ENCODE data around the gene ZFYVE16.

DNA sequence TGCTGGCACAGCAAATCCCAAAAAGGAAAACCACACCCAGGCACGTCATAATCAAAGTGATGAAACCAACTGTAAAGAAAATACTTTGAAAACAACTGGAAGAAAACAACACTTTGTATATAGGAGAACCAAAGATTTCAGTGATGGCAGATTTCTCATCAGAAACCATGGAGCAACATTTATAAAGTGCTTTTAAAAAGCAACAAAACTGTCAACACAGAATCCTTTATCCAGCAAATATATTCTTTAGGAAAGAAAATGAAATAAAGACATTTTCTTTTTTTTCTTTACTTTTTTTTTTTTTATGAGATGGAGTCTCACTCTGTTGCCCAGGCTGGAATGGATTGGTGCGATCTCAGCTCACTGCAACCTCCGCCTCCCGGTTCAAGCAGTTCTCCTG, 74.7 kb downstream of the ZFYVE16 start:
- TF ChIP-seq EZH2 (IDR thresholded peaks at IDR 0.05; ENCODE audit: borderline replicate concordance, insufficient read depth, low read length, poor library complexity, severe bottlenecking) (no peak), EP300 (conservative IDR thresholded peaks at IDR 0.05; ENCODE audit: poor library complexity, severe bottlenecking) (no peak), MXI1 (conservative IDR thresholded peaks at IDR 0.05; ENCODE audit: poor library complexity, severe bottlenecking) (no peak), RAD21 (conservative IDR thresholded peaks at IDR 0.05) (no peak)
- TF ChIP-seq, protein P1, sequence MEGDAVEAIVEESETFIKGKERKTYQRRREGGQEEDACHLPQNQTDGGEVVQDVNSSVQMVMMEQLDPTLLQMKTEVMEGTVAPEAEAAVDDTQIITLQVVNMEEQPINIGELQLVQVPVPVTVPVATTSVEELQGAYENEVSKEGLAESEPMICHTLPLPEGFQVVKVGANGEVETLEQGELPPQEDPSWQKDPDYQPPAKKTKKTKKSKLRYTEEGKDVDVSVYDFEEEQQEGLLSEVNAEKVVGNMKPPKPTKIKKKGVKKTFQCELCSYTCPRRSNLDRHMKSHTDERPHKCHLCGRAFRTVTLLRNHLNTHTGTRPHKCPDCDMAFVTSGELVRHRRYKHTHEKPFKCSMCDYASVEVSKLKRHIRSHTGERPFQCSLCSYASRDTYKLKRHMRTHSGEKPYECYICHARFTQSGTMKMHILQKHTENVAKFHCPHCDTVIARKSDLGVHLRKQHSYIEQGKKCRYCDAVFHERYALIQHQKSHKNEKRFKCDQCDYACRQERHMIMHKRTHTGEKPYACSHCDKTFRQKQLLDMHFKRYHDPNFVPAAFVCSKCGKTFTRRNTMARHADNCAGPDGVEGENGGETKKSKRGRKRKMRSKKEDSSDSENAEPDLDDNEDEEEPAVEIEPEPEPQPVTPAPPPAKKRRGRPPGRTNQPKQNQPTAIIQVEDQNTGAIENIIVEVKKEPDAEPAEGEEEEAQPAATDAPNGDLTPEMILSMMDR (IDR thresholded peaks at IDR 0.05; ENCODE audit: poor library complexity, severe bottlenecking) = no peak
- TF ChIP-seq, protein P2, sequence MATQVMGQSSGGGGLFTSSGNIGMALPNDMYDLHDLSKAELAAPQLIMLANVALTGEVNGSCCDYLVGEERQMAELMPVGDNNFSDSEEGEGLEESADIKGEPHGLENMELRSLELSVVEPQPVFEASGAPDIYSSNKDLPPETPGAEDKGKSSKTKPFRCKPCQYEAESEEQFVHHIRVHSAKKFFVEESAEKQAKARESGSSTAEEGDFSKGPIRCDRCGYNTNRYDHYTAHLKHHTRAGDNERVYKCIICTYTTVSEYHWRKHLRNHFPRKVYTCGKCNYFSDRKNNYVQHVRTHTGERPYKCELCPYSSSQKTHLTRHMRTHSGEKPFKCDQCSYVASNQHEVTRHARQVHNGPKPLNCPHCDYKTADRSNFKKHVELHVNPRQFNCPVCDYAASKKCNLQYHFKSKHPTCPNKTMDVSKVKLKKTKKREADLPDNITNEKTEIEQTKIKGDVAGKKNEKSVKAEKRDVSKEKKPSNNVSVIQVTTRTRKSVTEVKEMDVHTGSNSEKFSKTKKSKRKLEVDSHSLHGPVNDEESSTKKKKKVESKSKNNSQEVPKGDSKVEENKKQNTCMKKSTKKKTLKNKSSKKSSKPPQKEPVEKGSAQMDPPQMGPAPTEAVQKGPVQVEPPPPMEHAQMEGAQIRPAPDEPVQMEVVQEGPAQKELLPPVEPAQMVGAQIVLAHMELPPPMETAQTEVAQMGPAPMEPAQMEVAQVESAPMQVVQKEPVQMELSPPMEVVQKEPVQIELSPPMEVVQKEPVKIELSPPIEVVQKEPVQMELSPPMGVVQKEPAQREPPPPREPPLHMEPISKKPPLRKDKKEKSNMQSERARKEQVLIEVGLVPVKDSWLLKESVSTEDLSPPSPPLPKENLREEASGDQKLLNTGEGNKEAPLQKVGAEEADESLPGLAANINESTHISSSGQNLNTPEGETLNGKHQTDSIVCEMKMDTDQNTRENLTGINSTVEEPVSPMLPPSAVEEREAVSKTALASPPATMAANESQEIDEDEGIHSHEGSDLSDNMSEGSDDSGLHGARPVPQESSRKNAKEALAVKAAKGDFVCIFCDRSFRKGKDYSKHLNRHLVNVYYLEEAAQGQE (IDR thresholded peaks at IDR 0.05; ENCODE audit: borderline replicate concordance) = no peak
